Liver (tissue), 3 donors: Measurements from ENCODE around the gene SPATA2L.

ENCODE experiments used
- EGR1 ChIP-seq, 2 donors: IDR thresholded peaks; 2 replicates each; pipeline ENCODE4 v1.6.1; 2016 to 2018; ENCODE audit warnings: antibody characterized with exemption in 2 of 2, low read depth in 2 of 2
- FOXA2 ChIP-seq: IDR thresholded peaks from 2 replicates; pipeline ENCODE4 v1.6.1; 2016; ENCODE audit warnings: antibody characterized with exemption
- GABPA ChIP-seq, 2 donors: IDR thresholded peaks in 1 of 2; conservative IDR thresholded peaks in 1 of 2; 2 replicates each; pipeline ENCODE4 v1.6.1; 2016; ENCODE audit warnings: antibody characterized with exemption in 2 of 2, mild to moderate bottlenecking in 1 of 2, moderate library complexity in 1 of 2
- JUND ChIP-seq, 2 donors: IDR thresholded peaks; 2 replicates each; pipeline ENCODE4 v1.6.1; 2016; ENCODE audit warnings: antibody characterized with exemption in 2 of 2
- RAD21 ChIP-seq, 2 donors: IDR thresholded peaks; 2 replicates each; pipeline ENCODE4 v1.6.1; 2016; ENCODE audit warnings: antibody characterized with exemption in 2 of 2, mild to moderate bottlenecking in 2 of 2
- TF ChIP-seq, protein P1 (sequence below): IDR thresholded peaks from 2 replicates; pipeline ENCODE4 v1.6.1; 2016; ENCODE audit warnings: antibody characterized with exemption
- TF ChIP-seq, protein P2 (sequence below): fragments of 150-350 bp; IDR thresholded peaks from 2 replicates; pipeline ENCODE4 v1.5.1; 2017; ENCODE audit warnings: improper control_type of control experiment, low read depth, low read length; ENCODE audit not compliant: missing input control
- TF ChIP-seq, protein P3 (sequence below): IDR thresholded peaks from 2 replicates; pipeline ENCODE4 v1.6.1; 2016; ENCODE audit warnings: antibody characterized with exemption, mild to moderate bottlenecking
- donor health status: healthy.
- donor health status: healthy.

DNA sequence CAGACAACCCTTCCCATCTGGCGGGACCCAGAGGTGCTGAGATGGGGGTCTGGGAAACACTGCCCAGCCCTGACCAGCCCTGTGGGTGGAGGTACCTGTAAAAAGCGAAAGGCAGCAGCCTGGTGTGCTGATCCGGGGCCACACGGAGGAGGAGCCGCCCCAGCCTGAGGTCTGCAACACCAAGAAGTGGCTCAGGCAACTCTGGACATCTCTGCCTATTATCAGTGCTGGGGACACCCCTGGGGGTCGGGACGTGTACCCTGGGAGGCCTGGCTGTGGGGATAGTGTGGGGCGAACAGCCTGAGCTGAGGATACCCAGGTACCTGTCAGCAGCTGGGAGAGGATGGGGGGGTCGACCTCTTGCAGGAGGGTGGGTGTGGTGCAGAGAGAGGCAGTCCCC lies 37.9 kb upstream of the SPATA2L start:
- TF ChIP-seq FOXA2, result no peak
- TF ChIP-seq, protein P1, sequence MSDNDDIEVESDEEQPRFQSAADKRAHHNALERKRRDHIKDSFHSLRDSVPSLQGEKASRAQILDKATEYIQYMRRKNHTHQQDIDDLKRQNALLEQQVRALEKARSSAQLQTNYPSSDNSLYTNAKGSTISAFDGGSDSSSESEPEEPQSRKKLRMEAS, result no peak
- TF ChIP-seq, protein P2, sequence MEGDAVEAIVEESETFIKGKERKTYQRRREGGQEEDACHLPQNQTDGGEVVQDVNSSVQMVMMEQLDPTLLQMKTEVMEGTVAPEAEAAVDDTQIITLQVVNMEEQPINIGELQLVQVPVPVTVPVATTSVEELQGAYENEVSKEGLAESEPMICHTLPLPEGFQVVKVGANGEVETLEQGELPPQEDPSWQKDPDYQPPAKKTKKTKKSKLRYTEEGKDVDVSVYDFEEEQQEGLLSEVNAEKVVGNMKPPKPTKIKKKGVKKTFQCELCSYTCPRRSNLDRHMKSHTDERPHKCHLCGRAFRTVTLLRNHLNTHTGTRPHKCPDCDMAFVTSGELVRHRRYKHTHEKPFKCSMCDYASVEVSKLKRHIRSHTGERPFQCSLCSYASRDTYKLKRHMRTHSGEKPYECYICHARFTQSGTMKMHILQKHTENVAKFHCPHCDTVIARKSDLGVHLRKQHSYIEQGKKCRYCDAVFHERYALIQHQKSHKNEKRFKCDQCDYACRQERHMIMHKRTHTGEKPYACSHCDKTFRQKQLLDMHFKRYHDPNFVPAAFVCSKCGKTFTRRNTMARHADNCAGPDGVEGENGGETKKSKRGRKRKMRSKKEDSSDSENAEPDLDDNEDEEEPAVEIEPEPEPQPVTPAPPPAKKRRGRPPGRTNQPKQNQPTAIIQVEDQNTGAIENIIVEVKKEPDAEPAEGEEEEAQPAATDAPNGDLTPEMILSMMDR, result no peak
- TF ChIP-seq, protein P3, sequence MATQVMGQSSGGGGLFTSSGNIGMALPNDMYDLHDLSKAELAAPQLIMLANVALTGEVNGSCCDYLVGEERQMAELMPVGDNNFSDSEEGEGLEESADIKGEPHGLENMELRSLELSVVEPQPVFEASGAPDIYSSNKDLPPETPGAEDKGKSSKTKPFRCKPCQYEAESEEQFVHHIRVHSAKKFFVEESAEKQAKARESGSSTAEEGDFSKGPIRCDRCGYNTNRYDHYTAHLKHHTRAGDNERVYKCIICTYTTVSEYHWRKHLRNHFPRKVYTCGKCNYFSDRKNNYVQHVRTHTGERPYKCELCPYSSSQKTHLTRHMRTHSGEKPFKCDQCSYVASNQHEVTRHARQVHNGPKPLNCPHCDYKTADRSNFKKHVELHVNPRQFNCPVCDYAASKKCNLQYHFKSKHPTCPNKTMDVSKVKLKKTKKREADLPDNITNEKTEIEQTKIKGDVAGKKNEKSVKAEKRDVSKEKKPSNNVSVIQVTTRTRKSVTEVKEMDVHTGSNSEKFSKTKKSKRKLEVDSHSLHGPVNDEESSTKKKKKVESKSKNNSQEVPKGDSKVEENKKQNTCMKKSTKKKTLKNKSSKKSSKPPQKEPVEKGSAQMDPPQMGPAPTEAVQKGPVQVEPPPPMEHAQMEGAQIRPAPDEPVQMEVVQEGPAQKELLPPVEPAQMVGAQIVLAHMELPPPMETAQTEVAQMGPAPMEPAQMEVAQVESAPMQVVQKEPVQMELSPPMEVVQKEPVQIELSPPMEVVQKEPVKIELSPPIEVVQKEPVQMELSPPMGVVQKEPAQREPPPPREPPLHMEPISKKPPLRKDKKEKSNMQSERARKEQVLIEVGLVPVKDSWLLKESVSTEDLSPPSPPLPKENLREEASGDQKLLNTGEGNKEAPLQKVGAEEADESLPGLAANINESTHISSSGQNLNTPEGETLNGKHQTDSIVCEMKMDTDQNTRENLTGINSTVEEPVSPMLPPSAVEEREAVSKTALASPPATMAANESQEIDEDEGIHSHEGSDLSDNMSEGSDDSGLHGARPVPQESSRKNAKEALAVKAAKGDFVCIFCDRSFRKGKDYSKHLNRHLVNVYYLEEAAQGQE, result no peak
- TF ChIP-seq RAD21 (IDR thresholded peaks at IDR 0.05), result no peak
- TF ChIP-seq GABPA (IDR thresholded peaks at IDR 0.05 in 1 of 2, conservative IDR thresholded peaks at IDR 0.05 in 1 of 2), result no peak
- no peak for TF ChIP-seq JUND (IDR thresholded peaks at IDR 0.05)
- no peak for TF ChIP-seq EGR1 (IDR thresholded peaks at IDR 0.05; ENCODE audit: low read depth in 2 of 2)
